ENCODE results near the gene INPP5K. TPM values are rescaled to one million over a fixed set of nuclear protein-coding genes. Genes with fewer than 3 reads are reported as not detected.

Gene INPP5K
- total and polyA plus RNA-seq, 2 of the 4 experiments (the other 2 are of a cell fraction) = 14.9 to 17.4 TPM

DNA sequence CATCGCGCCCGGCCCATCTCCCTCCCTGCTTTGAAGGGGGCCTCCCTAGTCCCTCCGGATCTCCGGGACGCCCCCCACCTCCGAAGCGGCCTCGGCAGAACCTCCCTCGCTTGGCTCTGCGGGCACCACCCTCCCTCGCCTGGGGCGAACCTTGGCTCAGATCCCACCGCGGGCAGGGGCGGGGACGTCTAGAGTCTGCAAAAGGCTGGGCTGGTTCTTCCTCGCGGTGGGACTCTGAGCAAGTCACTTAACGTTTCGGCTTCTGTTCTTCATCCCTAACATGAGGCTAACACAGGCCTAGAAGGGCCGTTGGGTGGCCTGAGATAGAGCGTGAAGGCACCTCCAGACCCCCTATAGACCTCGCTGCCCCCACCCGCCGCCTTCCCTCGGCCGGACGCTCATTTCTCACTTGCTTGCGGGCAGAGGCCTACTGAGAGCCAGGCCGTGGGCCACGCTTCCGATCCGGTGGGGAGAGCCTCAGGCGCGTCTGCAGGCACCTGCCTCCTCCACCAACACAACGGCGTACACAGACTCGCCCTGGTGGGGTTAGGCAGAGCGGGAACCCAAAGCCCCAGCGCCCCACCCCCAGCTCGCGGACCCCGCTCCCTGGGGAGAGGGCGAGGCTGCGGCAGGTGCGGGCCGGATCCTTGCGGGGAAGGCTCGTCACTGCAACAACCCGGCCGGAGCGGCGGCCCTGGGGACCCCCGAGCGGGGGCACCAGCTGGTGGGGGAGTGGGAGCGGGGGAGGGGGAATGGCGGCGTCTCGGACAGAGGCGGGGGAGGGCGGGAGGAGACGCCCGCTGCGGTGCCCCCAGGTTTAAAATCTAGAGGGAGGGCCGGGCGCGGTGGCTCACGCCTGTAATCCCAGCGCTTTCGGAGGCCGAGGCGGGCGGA, 29.4 kb downstream of the INPP5K start (continued):
- TF ChIP-seq, protein P1, sequence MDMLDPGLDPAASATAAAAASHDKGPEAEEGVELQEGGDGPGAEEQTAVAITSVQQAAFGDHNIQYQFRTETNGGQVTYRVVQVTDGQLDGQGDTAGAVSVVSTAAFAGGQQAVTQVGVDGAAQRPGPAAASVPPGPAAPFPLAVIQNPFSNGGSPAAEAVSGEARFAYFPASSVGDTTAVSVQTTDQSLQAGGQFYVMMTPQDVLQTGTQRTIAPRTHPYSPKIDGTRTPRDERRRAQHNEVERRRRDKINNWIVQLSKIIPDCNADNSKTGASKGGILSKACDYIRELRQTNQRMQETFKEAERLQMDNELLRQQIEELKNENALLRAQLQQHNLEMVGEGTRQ (IDR thresholded peaks at IDR 0.05; ENCODE audit: low read depth, low read length) = no peak

Data from IMR-90 (cell line).